Hepatocyte (in vitro differentiated cells): ENCODE measurements around the gene PKP1. TPM values are rescaled to one million over a fixed set of nuclear protein-coding genes. Genes with fewer than 3 reads are reported as not detected.

Experiments
- DNase-seq: peaks from one replicate; pipeline ENCODE4 v3.0.0-alpha.2; 2016; ENCODE audit warnings: low spot score
- H2AFZ ChIP-seq: fragments of 200-600 bp; sonication (generic); 2 replicates; pipeline ENCODE4 v1.6.0; 2016; ENCODE audit warnings: antibody characterized with exemption, mild to moderate bottlenecking
- H3K27ac ChIP-seq: fragments of 200-600 bp; sonication (generic); 2 replicates; pipeline ENCODE4 v1.5.1; 2016; ENCODE audit warnings: mild to moderate bottlenecking
- H3K27me3 ChIP-seq: fragments of 200-600 bp; sonication (generic); 2 replicates; pipeline ENCODE4 v1.6.1; 2016
- H3K36me3 ChIP-seq: fragments of 200-600 bp; sonication (generic); replicated peaks from 2 replicates; pipeline ENCODE4 v1.5.1; 2016; ENCODE audit warnings: low read depth; ENCODE audit not compliant: insufficient read depth
- H3K4me1 ChIP-seq: fragments of 200-600 bp; sonication (generic); 2 replicates; pipeline ENCODE4 v1.5.1; 2016; ENCODE audit warnings: mild to moderate bottlenecking, moderate library complexity; ENCODE audit not compliant: insufficient read depth
- H3K4me2 ChIP-seq: fragments of 200-600 bp; sonication (generic); 2 replicates; pipeline ENCODE4 v1.6.0; 2016
- H3K4me3 ChIP-seq: fragments of 200-600 bp; sonication (generic); 2 replicates; pipeline ENCODE4 v1.5.1; 2016; ENCODE audit warnings: mild to moderate bottlenecking
- H3K79me2 ChIP-seq: fragments of 200-600 bp; sonication (generic); 2 replicates; pipeline ENCODE4 v1.6.0; 2017; ENCODE audit warnings: mild to moderate bottlenecking
- H3K9me2 ChIP-seq: fragments of 200-600 bp; sonication (generic); replicated peaks from 2 replicates; pipeline ENCODE4 v1.6.0; 2017; ENCODE audit warnings: mild to moderate bottlenecking; ENCODE audit not compliant: insufficient read depth
- H3K9me3 ChIP-seq: fragments of 200-600 bp; sonication (generic); 2 replicates; pipeline ENCODE4 v1.5.1; 2016; ENCODE audit warnings: low read depth, mild to moderate bottlenecking
- H4K20me1 ChIP-seq: fragments of 200-600 bp; sonication (generic); 2 replicates; pipeline ENCODE4 v1.6.0; 2016; ENCODE audit warnings: mild to moderate bottlenecking; ENCODE audit not compliant: insufficient read depth, poor library complexity, severe bottlenecking
- EZH2 ChIP-seq: fragments of 200-600 bp; sonication (generic); IDR thresholded peaks from 2 replicates; pipeline ENCODE4 v1.6.1; 2016; ENCODE audit warnings: antibody characterized with exemption, mild to moderate bottlenecking, borderline replicate concordance
- EZH2phosphoT487 ChIP-seq: fragments of 200-600 bp; sonication (generic); IDR thresholded peaks from one replicate; pipeline ENCODE4 v1.6.1; 2018; ENCODE audit warnings: antibody characterized with exemption, mild to moderate bottlenecking, low read depth, moderate library complexity; ENCODE audit not compliant: unreplicated experiment, severe bottlenecking
- WGBS: methylation state at CpG from one replicate; pipeline ENCODE4 v1.1.6; 2016; ENCODE audit warnings: low lambda C conversion rate; ENCODE audit errors: missing lambda C conversion rate; 5-methylcytosine and 5-hydroxymethylcytosine counted together
- polyA plus RNA-seq: library from polyadenylated mRNA; unstranded; fragments of >200 nt; fragmentation: Nextera tagmentation; extraction: Ambion mirVana; gene quantifications from 2 replicates; pipeline ENCODE4 v1.2.1, GENCODE V29; 2016
- total RNA-seq: library from RNA; depleted of rRNA; stranded (reverse); fragments of >200 nt; gene quantifications from 2 replicates; pipeline ENCODE4 v1.2.3, GENCODE V29; 2014
- TF ChIP-seq, protein P1 (sequence below): fragments of 200-600 bp; sonication (generic); IDR thresholded peaks from 2 replicates; pipeline ENCODE4 v1.5.1; 2016; ENCODE audit warnings: antibody characterized with exemption, mild to moderate bottlenecking; ENCODE audit not compliant: poor library complexity

The PKP1 gene
- total and polyA plus RNA-seq, 2 experiments from 2014 or later: 0.04 to 0.33 TPM

DNA sequence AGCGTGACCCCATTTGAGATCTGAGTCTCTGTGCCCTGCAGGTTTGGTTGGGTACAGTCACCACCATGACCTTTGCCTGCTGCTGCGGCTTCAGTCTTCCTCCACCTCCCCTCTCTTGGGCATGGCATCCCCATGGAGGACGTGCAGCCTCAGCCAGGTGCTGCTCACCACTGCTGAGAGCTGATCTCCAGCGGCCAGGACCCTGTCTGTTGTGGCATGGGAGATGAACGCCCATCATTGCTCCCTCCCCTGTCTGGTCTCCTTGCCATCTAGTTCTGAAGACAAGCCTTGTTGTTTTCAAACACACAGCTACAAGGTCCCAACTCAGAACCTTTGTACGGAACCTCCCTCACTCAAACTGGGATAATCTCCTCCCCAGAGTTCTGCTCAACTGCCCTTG, 19.2 kb upstream of the PKP1 start:
- Histone ChIP-seq H3K9me3 (no peaks in the 10 kb centered on the region), H3K9me2 (no peaks in the 10 kb centered on the region), H3K27me3 (peaks cover 8% of the 10 kb centered on the region), H4K20me1 (no peaks in the 10 kb centered on the region), H3K4me2 (no peak overlapping the region), H3K36me3 (no peaks in the 10 kb centered on the region), H2AFZ (no peak overlapping the region), H3K27ac (no peak overlapping the region), H3K4me3 (no peak overlapping the region), H3K79me2 (no peaks in the 10 kb centered on the region), H3K4me1 (peaks cover 7% of the 10 kb centered on the region)
- no peak for DNase-seq
- no peak for TF ChIP-seq EZH2phosphoT487
- TF ChIP-seq, protein P1, sequence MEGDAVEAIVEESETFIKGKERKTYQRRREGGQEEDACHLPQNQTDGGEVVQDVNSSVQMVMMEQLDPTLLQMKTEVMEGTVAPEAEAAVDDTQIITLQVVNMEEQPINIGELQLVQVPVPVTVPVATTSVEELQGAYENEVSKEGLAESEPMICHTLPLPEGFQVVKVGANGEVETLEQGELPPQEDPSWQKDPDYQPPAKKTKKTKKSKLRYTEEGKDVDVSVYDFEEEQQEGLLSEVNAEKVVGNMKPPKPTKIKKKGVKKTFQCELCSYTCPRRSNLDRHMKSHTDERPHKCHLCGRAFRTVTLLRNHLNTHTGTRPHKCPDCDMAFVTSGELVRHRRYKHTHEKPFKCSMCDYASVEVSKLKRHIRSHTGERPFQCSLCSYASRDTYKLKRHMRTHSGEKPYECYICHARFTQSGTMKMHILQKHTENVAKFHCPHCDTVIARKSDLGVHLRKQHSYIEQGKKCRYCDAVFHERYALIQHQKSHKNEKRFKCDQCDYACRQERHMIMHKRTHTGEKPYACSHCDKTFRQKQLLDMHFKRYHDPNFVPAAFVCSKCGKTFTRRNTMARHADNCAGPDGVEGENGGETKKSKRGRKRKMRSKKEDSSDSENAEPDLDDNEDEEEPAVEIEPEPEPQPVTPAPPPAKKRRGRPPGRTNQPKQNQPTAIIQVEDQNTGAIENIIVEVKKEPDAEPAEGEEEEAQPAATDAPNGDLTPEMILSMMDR: no peak
- no peak for TF ChIP-seq EZH2
- WGBS: 94% methylated on average over 6 of the region's 6 CpGs

DNA sequence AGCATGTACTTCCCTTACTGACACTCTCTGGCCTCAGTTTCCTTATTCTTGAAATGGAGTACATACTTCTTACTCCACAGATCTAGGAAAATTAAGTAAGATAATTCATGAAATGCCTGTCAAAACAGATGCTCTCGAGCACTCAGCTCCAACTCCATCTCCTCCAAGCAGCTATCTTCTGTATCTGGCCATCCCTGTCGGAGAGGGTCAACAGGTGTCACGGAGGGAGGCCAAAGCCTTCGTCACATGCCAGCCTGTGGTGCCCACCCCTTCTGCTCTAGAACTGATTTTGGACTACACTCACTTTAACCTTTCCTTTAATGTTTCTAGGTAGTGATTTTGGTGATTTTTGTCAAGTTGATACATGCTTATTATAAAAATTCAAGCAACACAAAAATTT, 18.8 kb upstream of the PKP1 start:
- no peak for DNase-seq

DNA sequence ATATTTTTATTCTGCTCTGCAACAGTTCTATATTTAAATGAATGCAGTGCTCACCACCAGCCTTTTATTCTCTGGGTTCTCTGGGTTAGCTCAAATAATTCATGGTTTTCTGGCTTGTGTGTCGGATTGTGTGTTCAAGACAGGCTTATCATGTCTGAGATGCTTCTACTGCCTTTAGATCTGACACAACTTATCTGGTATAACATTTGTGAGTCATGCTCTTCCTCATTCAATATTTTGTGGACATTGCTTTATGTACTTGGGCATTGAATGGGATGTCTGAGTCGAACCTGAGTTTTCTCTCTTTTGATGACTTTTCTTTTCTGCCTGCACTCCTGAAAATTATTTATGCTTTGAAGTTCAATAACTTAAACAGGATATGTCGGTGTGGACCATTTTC, 17.6 kb upstream of the PKP1 start:
- no peak overlapping the region for H3K27ac ChIP-seq
- no peaks in the 10 kb centered on the region for H3K4me1 ChIP-seq
- H3K27me3 ChIP-seq: peaks cover 1% of the 10 kb centered on the region
- 56% methylated on average over 3 of the region's 3 CpGs for WGBS
- H3K4me2 ChIP-seq: no peak overlapping the region
- no peak for DNase-seq
- H2AFZ ChIP-seq: no peak overlapping the region
- H3K36me3 ChIP-seq: no peaks in the 10 kb centered on the region
- no peaks in the 10 kb centered on the region for H3K9me2 ChIP-seq
- no peaks in the 10 kb centered on the region for H3K79me2 ChIP-seq
- no peaks in the 10 kb centered on the region for H4K20me1 ChIP-seq
- TF ChIP-seq EZH2 (no peak), EZH2phosphoT487 (no peak)
- TF ChIP-seq, protein P1: no peak
- H3K9me3 ChIP-seq: no peaks in the 10 kb centered on the region
- H3K4me3 ChIP-seq: no peak overlapping the region

More for the DNA sequence above, 18.8 kb upstream of the PKP1 start:
- H3K4me2 ChIP-seq: no peak overlapping the region
- TF ChIP-seq, protein P1: no peak
- no peak for TF ChIP-seq EZH2phosphoT487
- no peak for TF ChIP-seq EZH2
- no peak overlapping the region for H3K4me3 ChIP-seq
- H3K9me2 ChIP-seq: no peaks in the 10 kb centered on the region
- 97% methylated on average over 4 of the region's 4 CpGs for WGBS
- H3K27ac ChIP-seq: no peak overlapping the region
- H3K36me3 ChIP-seq: no peaks in the 10 kb centered on the region
- no peaks in the 10 kb centered on the region for H4K20me1 ChIP-seq
- H3K4me1 ChIP-seq: peaks cover 7% of the 10 kb centered on the region
- no peak overlapping the region for H2AFZ ChIP-seq
- H3K27me3 ChIP-seq: peaks cover 8% of the 10 kb centered on the region
- H3K9me3 ChIP-seq: no peaks in the 10 kb centered on the region
- no peaks in the 10 kb centered on the region for H3K79me2 ChIP-seq

DNA sequence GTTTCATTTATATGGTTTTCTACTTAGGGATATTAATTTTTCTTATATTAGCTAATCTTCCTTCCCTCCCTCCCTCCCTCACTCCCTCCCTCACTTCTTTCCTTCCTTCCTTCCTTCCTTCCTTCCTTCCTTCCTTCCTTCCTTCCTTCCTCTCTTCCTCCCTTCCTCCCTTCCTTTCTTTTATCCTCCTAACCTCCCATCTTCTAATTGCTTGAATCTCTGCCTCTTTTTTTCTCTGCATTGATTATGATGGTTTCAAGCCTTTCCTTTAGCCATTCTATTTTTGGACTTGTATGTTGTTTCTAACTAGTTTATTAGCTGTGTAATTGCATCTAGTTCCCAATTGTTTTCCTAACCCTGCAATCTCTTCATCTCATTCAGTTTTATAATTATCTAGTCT, 17.0 kb upstream of the PKP1 start:
- TF ChIP-seq EZH2phosphoT487 (no peak), EZH2 (no peak)
- TF ChIP-seq, protein P1: no peak
- H3K27me3 ChIP-seq: no peaks in the 10 kb centered on the region

More for the DNA sequence above, 17.0 kb upstream of the PKP1 start:
- Histone ChIP-seq H3K36me3 (no peaks in the 10 kb centered on the region), H3K79me2 (no peaks in the 10 kb centered on the region), H3K9me2 (no peaks in the 10 kb centered on the region), H2AFZ (no peak overlapping the region), H3K4me3 (no peak overlapping the region), H3K4me1 (no peaks in the 10 kb centered on the region), H4K20me1 (no peaks in the 10 kb centered on the region), H3K4me2 (no peak overlapping the region), H3K9me3 (no peaks in the 10 kb centered on the region), H3K27ac (no peak overlapping the region)
- DNase-seq: no peak
